Testis (tissue), 3 donors: ENCODE data around the gene MMP7. TPM values are rescaled to one million over a fixed set of nuclear protein-coding genes. Genes with fewer than 3 reads are reported as not detected.

ENCODE experiments used
- DNase-seq: peaks from one replicate; pipeline ENCODE4 v3.0.0-alpha.2; 2019
- H3K27ac ChIP-seq, 2 donors: fragments of 200-600 bp; sonication (generic); one replicate each; pipeline ENCODE4 v1.5.1; 2019
- H3K27me3 ChIP-seq: fragments of 200-600 bp; sonication (generic); one replicate; pipeline ENCODE4 v1.5.1; 2019
- H3K36me3 ChIP-seq: fragments of 200-600 bp; sonication (generic); one replicate; pipeline ENCODE4 v1.5.1; 2017; ENCODE audit warnings: low read depth; ENCODE audit errors: missing control alignments
- H3K4me1 ChIP-seq: fragments of 200-600 bp; sonication (generic); one replicate; pipeline ENCODE4 v1.5.1; 2019
- H3K4me3 ChIP-seq, 2 donors: fragments of 200-600 bp; sonication (generic); one replicate each; pipeline ENCODE4 v1.5.1; 2017 to 2019
- H3K9me3 ChIP-seq: fragments of 200-600 bp; sonication (generic); one replicate; pipeline ENCODE4 v1.5.1; 2017
- POLR2A ChIP-seq: fragments of 450-650 bp; IDR thresholded peaks from one replicate; pipeline ENCODE4 v1.6.1; 2017; ENCODE audit warnings: antibody characterized with exemption, mild to moderate bottlenecking, moderate library complexity
- WGBS, 2 donors: methylation state at CpG; one replicate each; pipeline ENCODE4 v1.1.5; 2018; 5-methylcytosine and 5-hydroxymethylcytosine counted together
- intact Hi-C: fragments of 100-400 bp; cut with DNase I; formaldehyde crosslinking; loops from one replicate; pipeline ENCODE4 v1.15.1; 2023; ENCODE audit warnings: low total_unique reads
- polyA plus RNA-seq: library from polyadenylated mRNA; stranded (reverse); fragments of 350-450 nt; fragmentation: Illumina TruSeq; extraction: RNeasy Lipid Tissue Mini Kit (QIAGEN cat#74804); gene quantifications from one replicate; pipeline ENCODE4 v1.2.3, GENCODE V29; 2014; ENCODE audit warnings: low read depth, low replicate concordance; ENCODE audit not compliant: insufficient read depth
- total RNA-seq, 2 donors: library from RNA; depleted of rRNA; stranded (reverse); fragments of >200 nt; gene quantifications; one replicate each; pipeline ENCODE4 v1.2.3, GENCODE V29; 2016
- TF ChIP-seq, protein P1 (sequence below), 3 experiments: fragments of 450-650 bp in 2 of 3; fragments of 200-600 bp in 1 of 3; sonication (generic) in 1 of 3; IDR thresholded peaks; one replicate each; pipeline ENCODE4 v1.5.1; 2016 to 2019; ENCODE audit warnings: antibody characterized with exemption in 3 of 3, mild to moderate bottlenecking in 2 of 3, moderate library complexity in 1 of 3

Gene MMP7
- total and polyA plus RNA-seq, 3 donors from 2014 or later: 0.63 to 6.2 TPM; not detected in 1

DNA sequence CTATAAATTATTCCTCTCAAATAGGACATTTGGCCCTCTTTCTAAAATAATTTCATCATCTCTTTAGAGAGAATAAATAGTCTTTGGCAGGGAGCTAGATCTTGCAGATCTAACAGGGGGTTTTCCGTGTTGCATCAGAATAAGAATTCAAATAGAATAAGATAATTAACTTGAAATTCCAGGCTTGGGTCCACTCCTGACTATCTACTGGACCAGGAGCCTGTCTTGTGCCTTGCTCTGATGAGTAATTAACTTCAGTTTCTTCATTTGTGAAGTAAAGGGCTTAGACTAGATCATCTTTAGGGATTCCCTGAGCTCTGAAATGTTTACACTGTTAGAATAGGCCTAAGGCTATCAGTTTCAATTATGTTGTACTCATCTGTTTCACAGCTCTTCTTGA, 54.5 kb downstream of the MMP7 start:
- Histone ChIP-seq H3K4me1 (no peaks in the 10 kb centered on the region), H3K4me3 (no peak overlapping the region), H3K9me3 (no peaks in the 10 kb centered on the region), H3K36me3 (no peaks in the 10 kb centered on the region), H3K27ac (no peak overlapping the region), H3K27me3 (no peaks in the 10 kb centered on the region)
- TF ChIP-seq, protein P1, sequence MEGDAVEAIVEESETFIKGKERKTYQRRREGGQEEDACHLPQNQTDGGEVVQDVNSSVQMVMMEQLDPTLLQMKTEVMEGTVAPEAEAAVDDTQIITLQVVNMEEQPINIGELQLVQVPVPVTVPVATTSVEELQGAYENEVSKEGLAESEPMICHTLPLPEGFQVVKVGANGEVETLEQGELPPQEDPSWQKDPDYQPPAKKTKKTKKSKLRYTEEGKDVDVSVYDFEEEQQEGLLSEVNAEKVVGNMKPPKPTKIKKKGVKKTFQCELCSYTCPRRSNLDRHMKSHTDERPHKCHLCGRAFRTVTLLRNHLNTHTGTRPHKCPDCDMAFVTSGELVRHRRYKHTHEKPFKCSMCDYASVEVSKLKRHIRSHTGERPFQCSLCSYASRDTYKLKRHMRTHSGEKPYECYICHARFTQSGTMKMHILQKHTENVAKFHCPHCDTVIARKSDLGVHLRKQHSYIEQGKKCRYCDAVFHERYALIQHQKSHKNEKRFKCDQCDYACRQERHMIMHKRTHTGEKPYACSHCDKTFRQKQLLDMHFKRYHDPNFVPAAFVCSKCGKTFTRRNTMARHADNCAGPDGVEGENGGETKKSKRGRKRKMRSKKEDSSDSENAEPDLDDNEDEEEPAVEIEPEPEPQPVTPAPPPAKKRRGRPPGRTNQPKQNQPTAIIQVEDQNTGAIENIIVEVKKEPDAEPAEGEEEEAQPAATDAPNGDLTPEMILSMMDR (IDR thresholded peaks at IDR 0.05): no peak
- TF ChIP-seq POLR2A: no peak
- DNase-seq: no peak
- intact Hi-C loops: no loop called here
- WGBS, 2 donors: 90 to 96% methylated on average over 1 of the region's 1 CpG

DNA sequence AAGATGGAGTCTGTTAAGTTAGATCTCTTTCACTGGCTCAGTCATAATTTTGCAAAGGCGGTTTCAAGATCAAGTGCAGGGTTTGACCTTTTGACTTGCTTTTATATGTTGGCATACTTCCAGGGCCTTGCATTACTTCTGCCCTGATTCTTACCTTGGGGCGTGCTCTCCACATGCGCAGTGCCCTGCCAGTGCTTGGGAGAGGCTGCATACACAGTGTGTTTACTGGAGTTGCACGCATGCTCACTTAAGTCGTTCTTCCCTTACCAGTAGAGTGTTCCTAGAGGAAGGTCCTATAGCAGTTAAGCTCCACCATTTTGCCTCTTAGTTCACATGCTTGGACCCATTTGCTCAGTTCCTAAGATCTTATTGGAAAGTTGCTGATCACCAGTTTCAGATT, 57.0 kb downstream of the MMP7 start:
- TF ChIP-seq POLR2A: no peak
- TF ChIP-seq, protein P1 (IDR thresholded peaks at IDR 0.05): no peak
- no peaks in the 10 kb centered on the region for H3K36me3 ChIP-seq
- no peak overlapping the region for H3K27ac ChIP-seq
- no peak overlapping the region for H3K4me3 ChIP-seq
- no peaks in the 10 kb centered on the region for H3K4me1 ChIP-seq
- 94 to 98% methylated on average over 5 of the region's 5 CpGs for WGBS, 2 donors
- intact Hi-C loops: no loop called here
- no peak for DNase-seq
- H3K9me3 ChIP-seq: no peaks in the 10 kb centered on the region
- H3K27me3 ChIP-seq: no peaks in the 10 kb centered on the region

DNA sequence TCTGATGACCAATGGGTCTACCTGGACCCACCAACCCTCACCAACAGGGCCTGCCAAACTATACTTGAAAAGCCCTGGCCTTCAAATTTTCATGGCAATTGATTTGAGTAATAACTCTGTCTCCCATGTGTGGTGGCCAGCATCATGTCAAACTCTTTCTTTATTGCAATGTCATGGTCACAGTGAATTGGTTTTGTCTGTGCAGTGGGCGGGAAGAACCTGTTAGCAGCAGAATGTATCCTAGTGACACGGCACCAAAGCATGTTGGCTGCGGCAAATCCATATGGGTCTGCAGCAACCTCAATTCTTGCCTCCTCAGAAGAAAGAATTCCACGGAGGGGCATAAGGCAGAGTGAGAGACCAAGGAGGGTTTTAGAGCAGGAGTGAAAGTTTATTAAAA, 58.4 kb downstream of the MMP7 start:
- 100% methylated on average over 4 of the region's 4 CpGs for WGBS, 2 donors
- Histone ChIP-seq H3K27ac (no peak overlapping the region), H3K27me3 (no peaks in the 10 kb centered on the region), H3K9me3 (no peaks in the 10 kb centered on the region), H3K4me3 (no peak overlapping the region), H3K36me3 (no peaks in the 10 kb centered on the region), H3K4me1 (no peaks in the 10 kb centered on the region)
- TF ChIP-seq POLR2A: no peak
- intact Hi-C loops: no loop called here
- no peak for DNase-seq

DNA sequence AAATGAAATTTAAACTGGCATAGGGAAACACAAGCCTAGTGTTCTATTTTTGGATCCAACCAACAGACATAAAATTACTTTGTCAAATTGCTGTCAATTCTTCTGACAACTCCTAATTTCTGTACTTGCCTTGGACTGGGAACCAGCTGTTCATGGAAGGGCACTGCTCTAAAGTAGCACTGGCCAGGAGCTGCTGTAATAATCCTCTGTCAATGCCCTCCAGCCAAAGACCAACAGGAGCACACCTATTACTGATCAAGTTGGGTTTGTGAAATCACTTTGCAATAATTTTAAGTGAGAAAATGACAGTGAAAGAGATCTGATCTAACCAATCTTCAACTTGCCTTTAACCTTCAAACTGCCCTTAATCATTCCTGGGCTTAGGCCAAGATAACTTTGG, 59.1 kb downstream of the MMP7 start:
- H3K36me3 ChIP-seq: no peaks in the 10 kb centered on the region
- no peaks in the 10 kb centered on the region for H3K9me3 ChIP-seq
- TF ChIP-seq POLR2A: no peak
- no peaks in the 10 kb centered on the region for H3K27me3 ChIP-seq
- H3K27ac ChIP-seq: no peak overlapping the region
- intact Hi-C loops: no loop called here
- no peak overlapping the region for H3K4me3 ChIP-seq
- H3K4me1 ChIP-seq: peaks cover 3% of the 10 kb centered on the region
- no peak for DNase-seq

Other genes starting within 250 kb of the MMP7 start
- gene BIRC3, start 213.3 kb downstream of the MMP7 start, total RNA-seq: 10 to 100 TPM in 1 of 2 donors, 1 to 10 TPM in 1; 6.4 to 10.9 TPM
- gene BIRC3, start 213.3 kb downstream of the MMP7 start, polyA plus RNA-seq: 6.2 TPM
- gene BIRC2, start 183.5 kb downstream of the MMP7 start, total RNA-seq: 10 to 100 TPM; 62.7 to 73.1 TPM
- gene BIRC2, start 183.5 kb downstream of the MMP7 start, polyA plus RNA-seq: 41.3 TPM
- gene TMEM123, start 78.0 kb downstream of the MMP7 start, total RNA-seq: 100 to 1,000 TPM; 177 to 218 TPM
- gene TMEM123, start 78.0 kb downstream of the MMP7 start, polyA plus RNA-seq: 137 TPM
- gene MMP20, start 94.6 kb upstream of the MMP7 start, total RNA-seq: 1 to 10 TPM in 1 of 2 donors, not detected in 1; 3.1 TPM
- 15.5 TPM for gene MMP20, start 94.6 kb upstream of the MMP7 start, polyA plus RNA-seq
- not detected for gene MMP27, start 175.0 kb upstream of the MMP7 start, total RNA-seq
- gene MMP27, start 175.0 kb upstream of the MMP7 start, polyA plus RNA-seq: not detected
- gene MMP8, start 194.2 kb upstream of the MMP7 start, total RNA-seq: 1 to 10 TPM in 1 of 2 donors, under 1 TPM in 1; 0.25 to 2.0 TPM
- 0.25 TPM for gene MMP8, start 194.2 kb upstream of the MMP7 start, polyA plus RNA-seq
- gene MMP10, start 249.9 kb upstream of the MMP7 start, total RNA-seq: under 1 TPM; 0.19 to 0.39 TPM
- gene MMP10, start 249.9 kb upstream of the MMP7 start, polyA plus RNA-seq: 1.1 TPM